ENCODE measurements around the gene NDUFB7.

DNA sequence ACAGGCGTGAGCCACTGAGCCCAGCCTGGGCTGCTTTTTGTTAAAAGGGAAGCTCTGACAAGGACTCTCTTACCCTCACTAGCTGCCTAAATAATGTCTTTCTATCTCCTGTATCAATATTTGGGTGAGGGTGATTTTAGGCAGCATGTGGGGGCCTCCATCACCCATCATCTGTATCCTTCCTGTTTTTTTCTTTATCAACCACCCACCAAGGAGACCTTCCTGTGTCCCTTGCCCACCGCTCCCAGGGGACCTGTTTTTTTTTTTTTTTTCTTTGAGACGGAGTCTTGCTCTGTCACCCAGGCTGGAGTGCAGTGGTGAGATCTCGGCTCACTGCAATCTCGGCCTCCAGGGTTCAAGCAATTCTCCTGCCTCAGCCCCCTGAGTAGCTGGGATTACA, 5.4 kb upstream of the NDUFB7 start:
- no peak for TF ChIP-seq POLR2AphosphoS5 (IDR thresholded peaks at IDR 0.05; ENCODE audit: low read depth, low read length)
- TF ChIP-seq TAF1 (IDR thresholded peaks at IDR 0.05; ENCODE audit: borderline replicate concordance, insufficient read depth, low read length), result no peak
- TF ChIP-seq, protein P1, sequence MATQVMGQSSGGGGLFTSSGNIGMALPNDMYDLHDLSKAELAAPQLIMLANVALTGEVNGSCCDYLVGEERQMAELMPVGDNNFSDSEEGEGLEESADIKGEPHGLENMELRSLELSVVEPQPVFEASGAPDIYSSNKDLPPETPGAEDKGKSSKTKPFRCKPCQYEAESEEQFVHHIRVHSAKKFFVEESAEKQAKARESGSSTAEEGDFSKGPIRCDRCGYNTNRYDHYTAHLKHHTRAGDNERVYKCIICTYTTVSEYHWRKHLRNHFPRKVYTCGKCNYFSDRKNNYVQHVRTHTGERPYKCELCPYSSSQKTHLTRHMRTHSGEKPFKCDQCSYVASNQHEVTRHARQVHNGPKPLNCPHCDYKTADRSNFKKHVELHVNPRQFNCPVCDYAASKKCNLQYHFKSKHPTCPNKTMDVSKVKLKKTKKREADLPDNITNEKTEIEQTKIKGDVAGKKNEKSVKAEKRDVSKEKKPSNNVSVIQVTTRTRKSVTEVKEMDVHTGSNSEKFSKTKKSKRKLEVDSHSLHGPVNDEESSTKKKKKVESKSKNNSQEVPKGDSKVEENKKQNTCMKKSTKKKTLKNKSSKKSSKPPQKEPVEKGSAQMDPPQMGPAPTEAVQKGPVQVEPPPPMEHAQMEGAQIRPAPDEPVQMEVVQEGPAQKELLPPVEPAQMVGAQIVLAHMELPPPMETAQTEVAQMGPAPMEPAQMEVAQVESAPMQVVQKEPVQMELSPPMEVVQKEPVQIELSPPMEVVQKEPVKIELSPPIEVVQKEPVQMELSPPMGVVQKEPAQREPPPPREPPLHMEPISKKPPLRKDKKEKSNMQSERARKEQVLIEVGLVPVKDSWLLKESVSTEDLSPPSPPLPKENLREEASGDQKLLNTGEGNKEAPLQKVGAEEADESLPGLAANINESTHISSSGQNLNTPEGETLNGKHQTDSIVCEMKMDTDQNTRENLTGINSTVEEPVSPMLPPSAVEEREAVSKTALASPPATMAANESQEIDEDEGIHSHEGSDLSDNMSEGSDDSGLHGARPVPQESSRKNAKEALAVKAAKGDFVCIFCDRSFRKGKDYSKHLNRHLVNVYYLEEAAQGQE (IDR thresholded peaks at IDR 0.05; ENCODE audit: insufficient read depth in 1 of 2, low read depth in 2 of 2, low read length in 2 of 2), result no peak
- TF ChIP-seq SIN3A (IDR thresholded peaks at IDR 0.05; ENCODE audit: borderline replicate concordance, insufficient read depth, low read length), result no peak

All from PFSK-1 (cell line).